ELF-1 (cell line): ENCODE measurements around the gene LTB4R.
"Not testable (repeated sequence)": the region's sequence is repeated elsewhere in the genome, so short reads cannot be mapped to it uniquely, and the experiment has no call there.

Experiments used
- DNase-seq: peaks from one replicate; pipeline ENCODE4 v3.0.0-alpha.2; 2016; ENCODE audit warnings: low read depth, low spot score

Gene LTB4R

DNA sequence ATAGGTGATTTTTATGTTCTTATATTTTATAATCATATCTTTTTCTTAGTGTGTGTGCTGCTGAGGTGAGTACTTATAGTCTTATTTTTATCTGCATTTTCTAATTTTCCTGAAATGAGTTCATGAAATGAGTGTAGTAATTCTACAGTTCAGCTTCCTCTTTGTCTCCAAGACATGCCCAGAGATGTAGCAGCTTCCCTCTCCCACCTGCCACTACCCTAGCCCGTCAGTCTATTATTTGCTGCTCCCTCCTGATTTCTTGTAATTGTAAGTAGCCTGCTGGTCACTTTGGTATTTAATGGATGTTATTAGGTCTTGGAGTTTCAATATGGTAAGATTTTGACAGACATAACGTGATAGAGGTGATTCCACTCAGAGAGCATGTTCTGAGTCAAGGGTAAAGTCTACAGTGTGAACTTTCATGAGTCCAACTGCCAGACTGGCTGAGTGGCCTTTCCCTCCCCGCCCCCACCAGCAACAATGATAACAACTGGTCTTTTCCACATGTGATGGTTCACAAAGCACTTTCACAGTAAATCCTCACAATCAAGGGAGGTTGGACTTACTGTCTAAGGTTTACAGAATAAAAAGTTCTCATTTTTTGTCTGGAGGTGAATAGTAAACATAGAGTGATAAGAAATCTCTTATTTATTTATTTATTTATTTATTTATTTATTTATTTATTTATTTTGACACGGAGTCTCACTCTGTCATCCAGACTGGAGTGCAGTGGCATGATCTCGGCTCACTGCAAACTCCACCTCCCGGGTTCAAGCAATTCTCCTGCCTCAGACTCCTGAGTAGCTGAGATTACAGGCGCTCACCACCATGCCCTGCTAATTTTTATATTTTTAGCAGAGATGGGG is 32.7 kb downstream of the LTB4R start:
- DNase-seq: no peak

- DNase-seq: no peak
Measured at GRCh38 chr14:24347134-24347533, 35.8 kb downstream of the LTB4R start.

DNA sequence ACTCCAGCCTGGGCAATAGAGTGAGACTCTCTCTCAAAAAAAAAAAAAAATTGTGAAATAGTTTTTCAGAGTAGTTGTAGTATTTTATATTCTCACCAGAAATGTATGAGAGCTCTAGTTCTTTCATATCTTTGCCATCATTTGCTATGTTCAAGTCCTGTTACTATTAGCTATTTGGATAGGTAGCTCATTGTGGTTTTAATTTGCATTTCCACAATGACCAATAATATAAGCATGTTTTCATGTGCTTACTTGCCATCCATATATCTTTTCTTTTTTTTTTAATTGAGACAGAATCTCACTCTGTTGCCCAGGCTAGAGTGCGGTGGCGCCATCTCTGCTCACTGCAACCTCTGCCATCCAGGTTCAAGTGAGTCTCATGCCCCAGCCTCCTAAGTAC is 36.9 kb downstream of the LTB4R start:
- DNase-seq: no peak

DNA sequence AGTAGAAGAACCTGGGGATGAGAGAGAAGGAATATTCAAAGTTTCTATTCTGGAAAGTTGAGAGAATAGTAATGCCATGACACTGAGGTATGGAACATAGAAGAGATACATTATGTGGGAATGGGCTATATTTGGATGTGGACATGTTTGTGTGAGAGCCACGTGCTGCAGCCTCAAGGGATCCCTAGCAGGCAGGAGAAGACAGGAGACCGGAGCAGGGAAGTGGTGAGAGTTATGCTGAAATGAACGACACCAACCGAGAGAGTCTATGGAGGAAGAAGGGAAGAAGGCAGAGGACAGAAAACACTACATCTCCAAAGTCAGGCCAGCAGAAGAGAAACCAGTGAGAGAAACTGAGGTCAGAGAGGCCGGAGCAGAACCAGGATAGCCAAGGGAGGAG is 38.4 kb downstream of the LTB4R start:
- DNase-seq: no peak

DNA sequence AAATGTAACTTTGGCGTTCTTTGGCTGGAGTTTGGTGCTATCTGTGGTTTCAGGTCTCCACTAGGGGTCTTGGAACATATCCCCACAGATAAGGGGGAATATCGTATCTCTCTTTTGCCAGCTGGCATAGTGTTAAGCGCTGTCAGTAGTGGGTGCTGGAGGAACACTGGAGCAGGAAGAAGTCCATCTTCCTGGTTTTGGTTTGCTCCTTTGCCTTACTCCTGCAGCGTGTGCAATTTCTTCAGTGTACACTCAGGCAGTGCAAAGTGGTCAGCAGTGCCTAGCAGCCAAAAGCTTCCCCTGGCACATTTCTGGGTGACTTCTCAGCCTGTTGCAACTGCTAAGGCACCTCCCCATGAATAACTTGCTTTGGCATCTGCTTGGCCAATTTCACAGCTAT is 40.2 kb downstream of the LTB4R start:
- no peak for DNase-seq

- DNase-seq: no peak
Measured at GRCh38 chr14:24353559-24354481, 42.5 kb downstream of the LTB4R start.

DNA sequence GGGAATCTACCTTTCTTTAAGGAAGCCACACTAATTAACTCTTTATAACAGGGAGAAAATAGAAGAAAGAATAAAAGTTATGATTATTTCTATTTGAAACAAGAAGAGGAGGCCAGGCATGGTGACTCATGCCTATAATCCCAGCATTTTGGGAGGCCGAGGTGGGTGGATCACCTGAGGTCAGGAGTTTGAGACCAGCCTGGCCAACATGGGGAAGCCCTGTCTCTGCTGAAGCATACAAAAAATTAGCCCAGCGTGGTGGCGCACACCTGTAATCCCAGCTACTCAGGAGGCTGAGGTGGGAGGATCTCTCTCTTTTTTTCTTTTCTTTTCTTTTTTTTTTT is 43.2 kb downstream of the LTB4R start:
- not testable (repeated sequence) for DNase-seq

DNA sequence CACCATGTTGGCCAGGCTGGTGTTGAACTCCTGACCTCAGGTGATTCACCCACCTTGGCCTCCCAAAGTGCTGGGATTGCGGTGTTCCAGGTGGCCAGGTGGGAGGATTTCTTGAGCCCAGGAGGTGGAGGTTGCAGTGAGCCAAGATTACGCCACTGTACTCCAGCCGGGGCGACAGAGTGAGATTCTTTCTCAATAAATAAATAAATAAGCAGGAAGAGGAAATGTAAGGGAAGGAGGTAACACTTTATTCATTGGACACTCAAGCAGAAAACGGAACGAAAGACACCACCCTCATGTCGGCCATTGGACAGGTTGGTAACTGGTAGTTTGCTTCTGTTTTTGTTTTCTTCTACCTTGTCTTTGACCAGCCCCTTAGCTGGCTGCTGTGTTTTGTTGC is 43.7 kb downstream of the LTB4R start:
- no peak for DNase-seq

GRCh38 chr14:24356208-24356607 is 44.9 kb downstream of the LTB4R start:
- no peak for DNase-seq

DNA sequence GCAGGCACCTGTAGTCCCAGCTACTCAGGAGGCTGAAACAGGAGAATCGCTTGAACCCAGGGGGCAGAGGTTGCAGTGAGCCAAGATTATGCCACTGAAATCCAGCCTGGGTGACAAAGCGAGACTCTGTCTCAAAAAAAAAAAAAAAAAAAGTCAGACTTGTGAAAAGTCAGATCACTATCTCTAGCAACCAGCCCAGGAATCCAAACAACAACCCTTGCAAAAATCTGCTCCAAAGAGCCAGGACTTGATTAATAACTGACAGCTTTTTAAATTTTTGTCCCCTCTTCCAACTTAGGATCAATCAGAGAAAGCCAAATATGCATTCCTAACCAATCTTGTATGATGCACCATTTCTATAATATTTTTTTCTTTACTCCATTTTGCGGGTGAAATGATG is 49.0 kb downstream of the LTB4R start:
- no peak for DNase-seq

DNA sequence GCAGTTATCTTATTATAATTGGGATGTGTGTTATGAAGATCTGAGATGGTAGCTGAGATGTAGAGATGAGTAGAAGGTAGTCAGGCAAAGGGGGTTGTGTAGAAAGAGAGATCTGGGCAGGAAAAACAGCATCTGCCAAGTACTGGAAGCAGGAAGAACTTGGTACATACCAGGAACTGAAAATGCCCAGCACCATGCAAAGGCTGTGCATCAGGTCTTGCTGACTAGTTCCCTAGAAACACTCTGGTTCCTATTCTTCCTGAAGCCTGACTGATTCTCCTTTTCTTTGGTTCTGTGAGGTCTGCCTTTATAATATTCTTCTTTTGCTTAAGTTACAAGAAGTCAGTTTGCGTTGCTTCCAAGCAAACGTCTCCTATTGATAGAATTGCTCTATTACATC is 50.0 kb downstream of the LTB4R start:
- no peak for DNase-seq

GRCh38 chr14:24362241-24362960 is 51.1 kb downstream of the LTB4R start:
- no peak for DNase-seq

GRCh38 chr14:24363401-24363800 is 52.1 kb downstream of the LTB4R start:
- no peak for DNase-seq

DNA sequence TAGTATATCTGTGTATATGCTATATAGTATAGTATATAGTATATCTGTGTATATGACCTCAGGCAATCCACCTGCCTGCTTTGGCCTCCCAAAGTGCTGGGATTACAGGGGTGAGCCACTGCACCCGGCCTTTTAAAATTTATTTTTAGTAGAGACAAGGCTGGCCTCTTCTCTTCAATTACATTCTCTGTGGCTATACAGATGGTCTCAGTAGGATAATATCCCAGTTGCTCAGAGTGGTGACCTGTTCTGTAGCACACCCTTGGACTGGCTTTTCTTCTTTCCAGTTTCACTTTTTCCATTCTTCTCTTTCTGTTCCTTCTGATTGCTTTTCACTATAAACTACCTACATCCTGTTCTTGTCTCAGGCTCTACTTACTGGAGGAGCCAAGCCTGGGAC is 53.5 kb downstream of the LTB4R start:
- DNase-seq: no peak

- DNase-seq: peak; percentile 97
Measured at GRCh38 chr14:24365600-24366412, 54.5 kb downstream of the LTB4R start.

DNA sequence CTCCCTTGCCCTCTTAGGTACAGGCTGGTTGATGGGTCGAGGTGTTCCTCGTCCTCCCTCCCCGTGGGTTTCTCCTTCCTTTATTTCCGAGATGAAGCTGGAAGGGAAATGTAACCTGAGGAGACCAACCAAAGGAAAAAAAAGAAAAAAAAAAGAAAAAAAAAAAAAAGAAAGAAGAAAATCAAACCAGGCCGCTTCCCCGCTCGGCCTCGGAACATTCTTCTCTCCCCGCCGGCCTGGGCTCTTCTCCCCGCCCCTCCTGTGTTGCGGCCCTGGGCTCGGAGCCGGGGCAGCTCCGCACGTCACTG is 55.1 kb downstream of the LTB4R start:
- no peak for DNase-seq

DNA sequence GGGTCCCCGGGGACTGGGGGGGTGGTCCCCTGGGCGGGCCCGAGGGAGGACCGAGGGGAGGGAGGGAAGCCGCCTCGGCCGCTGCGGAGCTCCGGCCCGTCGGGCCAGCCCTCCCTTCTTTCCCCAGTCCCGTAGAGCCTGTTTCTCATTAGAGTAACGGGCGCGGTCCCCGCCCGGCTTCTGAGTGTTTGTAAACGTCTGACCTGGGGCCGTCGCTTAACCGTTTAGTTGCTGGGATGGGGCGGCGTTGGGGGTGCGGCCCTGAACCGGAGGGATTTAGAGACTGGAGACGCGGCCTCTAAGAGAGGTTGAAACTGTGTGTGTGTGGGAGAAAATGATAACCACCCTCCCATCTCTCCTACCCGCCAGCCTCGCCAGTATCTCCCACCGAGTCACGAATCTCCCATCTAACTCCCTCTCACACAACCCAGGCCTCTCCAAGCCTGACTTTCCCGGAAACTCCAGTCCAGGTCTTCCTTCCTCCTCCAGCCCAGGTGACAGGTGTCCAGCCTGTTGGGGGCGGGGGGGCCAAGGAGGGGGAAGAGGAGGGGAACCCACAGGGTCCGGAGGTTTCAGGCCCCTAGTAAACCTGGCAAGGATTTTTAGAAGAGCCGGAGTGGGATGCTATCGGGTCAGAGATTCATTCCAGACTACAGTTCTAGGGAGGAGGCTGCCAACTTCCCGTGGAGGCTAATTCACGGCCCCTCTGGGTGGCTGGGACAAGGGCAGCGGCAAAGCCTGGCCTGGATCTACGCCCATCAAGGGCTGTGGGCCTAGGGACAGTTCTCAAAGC is 55.6 kb downstream of the LTB4R start:
- DNase-seq: peak; percentile 95
